Hematopoietic multipotent progenitor cell treated with erythropoietin and hydrocortisone succinate and interleukin-3 and kit ligand, for 15 days (in vitro differentiated cells): ENCODE results near the gene CPTP.
A peak's percentile ranks its signal among the peaks of the same experiment; 100 is the strongest.

Experiments
- DNase-seq: peaks from one replicate; pipeline ENCODE4 v3.0.0-alpha.2; 2015; ENCODE audit warnings: low spot score

The CPTP gene

DNA sequence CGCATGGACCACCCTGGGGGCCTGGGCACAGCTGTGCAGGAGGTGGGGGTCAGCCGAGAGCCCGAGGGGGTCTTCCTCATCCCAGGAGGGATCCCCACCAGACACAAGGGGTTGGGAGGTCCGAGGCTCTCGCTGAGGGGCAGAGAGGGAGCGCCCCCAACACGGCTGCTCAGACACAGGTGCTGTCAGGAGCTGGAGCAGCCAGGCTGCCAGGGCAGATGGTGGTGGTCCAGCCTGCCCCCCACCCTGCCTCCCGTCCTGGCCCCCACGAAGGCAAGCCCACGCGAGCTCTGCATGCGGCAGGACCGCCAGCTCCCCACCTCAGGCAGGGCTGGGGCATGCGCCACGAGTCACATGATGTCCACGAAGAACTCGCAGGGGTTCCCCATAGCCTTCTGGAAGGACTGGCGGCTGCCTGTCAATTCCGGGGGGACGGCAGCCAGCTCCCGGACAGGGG is 11.2 kb downstream of the CPTP start:
- no peak for DNase-seq

DNA sequence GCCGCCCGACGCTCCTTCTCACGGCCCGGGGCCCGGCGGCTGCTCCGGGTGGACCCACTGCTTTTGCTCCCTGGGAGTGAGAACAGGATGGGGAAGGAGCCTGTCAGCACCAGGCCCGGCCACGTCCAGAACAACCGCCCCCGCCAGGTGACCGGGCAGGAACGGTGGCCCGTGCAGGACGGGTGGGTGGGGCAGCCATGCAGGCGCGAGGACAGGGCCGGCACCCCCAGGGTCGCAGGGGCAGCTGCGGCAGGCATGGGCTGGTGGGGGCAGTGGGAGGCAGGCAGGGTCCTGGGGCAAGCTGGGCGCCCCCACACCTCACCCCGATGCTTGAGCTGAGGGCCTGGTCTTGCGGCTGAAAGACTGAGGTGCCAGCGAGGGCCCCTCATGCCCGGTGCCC is 11.8 kb downstream of the CPTP start:
- no peak for DNase-seq

DNA sequence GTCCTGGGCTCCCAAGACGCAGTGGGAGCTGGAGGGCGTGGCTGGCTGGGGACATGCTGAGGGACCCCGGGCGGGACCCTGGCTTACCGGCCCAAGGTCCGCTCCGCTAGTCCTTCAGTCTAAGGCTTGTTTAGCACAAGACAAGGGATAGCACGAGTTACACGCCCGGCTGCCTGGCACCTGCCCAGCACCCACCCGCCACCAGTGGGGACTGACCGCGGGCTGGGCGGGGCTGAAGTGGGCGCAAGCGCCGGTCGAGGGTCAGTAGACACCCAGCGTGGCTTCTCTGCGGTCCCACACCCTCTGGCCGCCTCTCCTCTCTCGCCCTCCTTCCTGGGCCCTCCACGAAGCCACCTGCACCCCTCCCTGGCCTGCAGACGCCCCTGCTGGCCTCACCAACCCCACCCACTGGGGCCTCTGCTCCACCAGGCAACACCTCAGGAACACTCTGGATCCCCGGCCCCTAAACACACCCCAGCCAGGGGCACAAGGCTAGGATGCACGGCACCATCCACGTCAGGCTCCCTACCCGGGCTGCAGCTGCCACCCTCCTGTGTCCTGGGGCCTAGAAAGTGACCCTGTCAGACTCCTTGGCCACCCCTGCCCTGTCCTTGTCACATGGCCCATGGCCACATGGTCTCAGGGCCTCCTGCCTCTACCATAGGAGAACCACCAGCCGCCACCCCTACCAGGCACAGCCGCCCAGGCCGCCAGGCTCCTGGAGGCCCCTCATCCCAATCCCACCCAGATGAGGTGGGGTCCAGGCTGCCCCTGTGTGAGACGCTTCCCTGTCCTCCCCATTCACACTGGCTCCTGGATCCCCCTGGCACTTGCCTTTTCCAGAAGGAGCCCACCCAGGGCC is 12.6 kb downstream of the CPTP start:
- no peak for DNase-seq

DNA sequence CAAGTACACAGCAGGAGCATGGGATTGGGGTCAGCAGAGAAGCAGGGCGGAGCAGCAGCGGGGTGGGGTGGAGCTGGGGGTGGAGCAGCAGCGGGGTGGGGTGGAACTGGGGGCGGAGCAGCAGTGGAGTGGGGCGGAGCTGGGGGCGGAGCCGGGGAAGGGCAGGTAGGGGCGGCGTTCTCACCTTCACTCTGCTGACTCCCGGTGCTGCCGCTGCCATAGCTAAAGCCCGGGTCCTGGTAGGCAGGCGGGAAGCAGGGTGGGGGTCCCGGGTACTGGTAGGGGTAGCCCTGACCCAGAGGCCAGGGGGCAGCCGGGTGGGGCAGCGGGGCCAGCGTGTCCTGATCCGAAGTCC is 13.2 kb downstream of the CPTP start:
- no peak for DNase-seq

- no peak for DNase-seq
Measured at GRCh38 chr1:1338278-1338677, 13.7 kb downstream of the CPTP start.

DNA sequence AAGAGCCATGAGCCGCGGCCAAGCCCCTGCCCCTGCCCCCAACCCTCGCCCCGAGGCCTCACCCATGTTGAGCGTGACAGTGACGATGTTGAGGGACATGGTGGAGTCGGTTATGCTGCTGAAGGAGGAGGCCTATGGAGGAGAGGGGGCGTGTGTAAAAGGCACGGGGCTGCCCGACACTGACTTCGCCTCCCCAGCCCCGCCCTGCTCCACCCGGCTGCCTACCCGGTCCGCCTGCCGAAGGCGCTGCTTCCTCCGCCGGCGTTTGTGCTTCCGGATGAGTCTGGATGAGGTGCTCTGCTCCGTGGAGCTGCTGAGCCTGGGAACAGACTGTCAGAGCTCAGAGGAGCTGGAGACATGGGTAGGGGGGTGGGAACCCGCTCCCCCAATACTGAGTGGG is 15.6 kb downstream of the CPTP start:
- DNase-seq = no peak

GRCh38 chr1:1340791-1341548 is 16.4 kb downstream of the CPTP start:
- no peak for DNase-seq

- no peak for DNase-seq
Measured at GRCh38 chr1:1341549-1342021, 17.0 kb downstream of the CPTP start.

GRCh38 chr1:1342061-1342562 is 17.5 kb downstream of the CPTP start:
- no peak for DNase-seq

GRCh38 chr1:1342584-1343115 is 18.0 kb downstream of the CPTP start:
- DNase-seq = no peak

GRCh38 chr1:1343811-1344421 is 19.3 kb downstream of the CPTP start:
- no peak for DNase-seq

- peak; percentile 25 for DNase-seq
Measured at GRCh38 chr1:1344655-1345361, 20.2 kb downstream of the CPTP start.

GRCh38 chr1:1345384-1345783 is 20.8 kb downstream of the CPTP start:
- DNase-seq = no peak

DNA sequence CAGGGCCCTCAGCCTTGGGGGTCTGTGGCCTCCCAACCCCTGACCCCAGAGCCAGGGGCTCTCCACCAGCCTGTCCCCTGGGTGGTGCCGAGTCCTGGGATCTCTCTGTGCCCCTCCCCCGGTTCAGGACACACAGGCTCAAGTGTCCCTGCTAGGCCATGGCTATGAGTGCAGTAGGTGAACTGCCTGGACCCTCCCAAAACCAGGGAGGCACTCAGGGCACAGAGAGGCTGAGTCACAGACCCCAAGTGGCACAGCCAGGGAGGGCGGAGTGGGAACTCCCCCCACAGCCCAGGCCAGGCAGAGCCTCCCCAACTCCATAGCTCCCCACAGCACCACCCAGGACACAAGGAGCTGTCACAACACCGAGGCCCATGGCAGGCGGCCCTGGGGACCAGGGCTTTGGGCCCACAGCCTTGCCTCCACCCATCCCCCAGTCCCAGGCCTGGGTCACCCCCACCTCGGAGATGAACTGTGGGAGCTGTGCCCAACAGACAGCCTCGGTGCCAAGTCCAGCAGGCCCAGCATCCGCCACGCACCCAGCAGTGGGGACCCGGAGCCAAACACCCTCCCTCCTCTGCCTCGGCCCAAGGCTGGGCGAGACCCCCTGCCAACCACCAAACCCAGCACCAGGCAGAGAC is 21.4 kb downstream of the CPTP start:
- no peak for DNase-seq

- no peak for DNase-seq
Measured at GRCh38 chr1:1346501-1346890, 21.9 kb downstream of the CPTP start.

DNA sequence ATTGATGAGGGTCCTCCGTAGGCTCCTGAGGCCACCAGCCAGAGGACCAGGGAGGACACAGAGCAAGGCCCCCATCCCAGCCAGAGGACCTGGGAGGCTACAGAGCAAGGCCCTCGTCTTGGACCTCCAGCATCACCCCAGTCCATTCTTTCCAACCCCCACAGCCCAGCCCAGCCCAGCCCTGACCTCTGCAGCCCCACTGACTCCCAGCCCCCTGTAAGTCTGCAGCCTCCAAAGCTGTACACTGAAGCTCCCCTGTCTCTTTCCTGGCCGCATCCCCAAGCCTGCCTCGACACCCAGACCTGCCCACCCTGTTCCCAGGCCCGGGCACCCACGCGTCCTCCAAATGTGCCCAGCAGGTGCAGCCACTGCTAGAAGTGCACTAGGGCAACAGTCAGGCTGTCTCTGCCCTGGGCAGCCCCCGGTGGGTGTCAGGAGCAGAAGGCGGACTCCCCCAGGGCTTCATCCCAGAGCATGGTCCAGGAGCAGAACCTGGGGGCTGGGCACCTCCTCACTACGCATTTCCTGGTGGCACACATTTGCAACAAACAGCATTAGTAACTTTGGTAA is 22.5 kb downstream of the CPTP start:
- no peak for DNase-seq

- no peak for DNase-seq
Measured at GRCh38 chr1:1347663-1348419, 23.2 kb downstream of the CPTP start.

- no peak for DNase-seq
Measured at GRCh38 chr1:1348420-1349255, 24.0 kb downstream of the CPTP start.
